GM18507 (cell line): ENCODE results near the gene GNPTG.

Source experiments
- DNase-seq: peaks from one replicate; pipeline ENCODE4 v3.0.0; 2011; ENCODE audit warnings: low read depth; ENCODE audit not compliant: insufficient read length; ENCODE audit errors: extremely low spot score
- FAIRE-seq: peaks from 2 replicates; lab custom pipeline; 2011; peaks lifted over from hg19 to GRCh38; lab: Jason Lieb, UNC

Gene GNPTG

GRCh38 chr16:1379304-1380076 lies 27.8 kb downstream of the GNPTG start:
- no peak for FAIRE-seq

GRCh38 chr16:1380195-1380594 lies 28.5 kb downstream of the GNPTG start:
- DNase-seq (no peak), FAIRE-seq (no peak)

More at GRCh38 chr16:1379304-1380076, 27.8 kb downstream of the GNPTG start:
- peak; percentile 82 for DNase-seq

GRCh38 chr16:1381612-1382406 lies 30.1 kb downstream of the GNPTG start:
- no peak for FAIRE-seq
- DNase-seq = no peak

- DNase-seq = no peak
- FAIRE-seq = no peak
These were observed 31.8 kb downstream of the GNPTG start for GRCh38 chr16:1383556-1383955.

GRCh38 chr16:1385232-1385631 lies 33.5 kb downstream of the GNPTG start:
- FAIRE-seq (no peak), DNase-seq (no peak)

GRCh38 chr16:1387331-1387730 lies 35.6 kb downstream of the GNPTG start:
- no peak for DNase-seq
- FAIRE-seq = no peak

- DNase-seq (no peak), FAIRE-seq (no peak)
These were observed 38.0 kb downstream of the GNPTG start for GRCh38 chr16:1389762-1390161.

- no peak for FAIRE-seq
These were observed 38.6 kb downstream of the GNPTG start for GRCh38 chr16:1390239-1390779.

GRCh38 chr16:1392826-1393225 lies 41.1 kb downstream of the GNPTG start:
- DNase-seq = no peak

More at GRCh38 chr16:1390239-1390779, 38.6 kb downstream of the GNPTG start:
- DNase-seq = no peak

GRCh38 chr16:1393613-1394176 lies 42.0 kb downstream of the GNPTG start:
- FAIRE-seq = no peak

More at GRCh38 chr16:1392826-1393225, 41.1 kb downstream of the GNPTG start:
- FAIRE-seq = no peak

GRCh38 chr16:1394367-1394951 lies 42.7 kb downstream of the GNPTG start:
- FAIRE-seq (no peak), DNase-seq (no peak)

More at GRCh38 chr16:1393613-1394176, 42.0 kb downstream of the GNPTG start:
- DNase-seq = no peak

GRCh38 chr16:1395444-1396031 lies 43.8 kb downstream of the GNPTG start:
- no peak for DNase-seq
- no peak for FAIRE-seq

- no peak for DNase-seq
- no peak for FAIRE-seq
These were observed 46.0 kb downstream of the GNPTG start for GRCh38 chr16:1397779-1398178.

- no peak for DNase-seq
- FAIRE-seq = no peak
These were observed 46.6 kb downstream of the GNPTG start for GRCh38 chr16:1398351-1398750.

GRCh38 chr16:1398826-1399581 lies 47.3 kb downstream of the GNPTG start:
- DNase-seq (no peak), FAIRE-seq (no peak)

GRCh38 chr16:1401061-1401757 lies 49.5 kb downstream of the GNPTG start:
- FAIRE-seq = no peak
- no peak for DNase-seq

- DNase-seq = no peak
These were observed 50.0 kb downstream of the GNPTG start for GRCh38 chr16:1401758-1402154.

GRCh38 chr16:1403036-1403435 lies 51.3 kb downstream of the GNPTG start:
- FAIRE-seq (no peak), DNase-seq (no peak)

More at GRCh38 chr16:1401758-1402154, 50.0 kb downstream of the GNPTG start:
- FAIRE-seq = no peak
